SK-N-MC (cell line): ENCODE data around the gene SMIM14.
A peak's percentile ranks its signal among the peaks of the same experiment; 100 is the strongest.

Experiments used
- DNase-seq: peaks from one replicate; pipeline ENCODE4 v3.0.0-alpha.2; 2011; ENCODE audit warnings: low read depth, low spot score
- H3K27ac ChIP-seq: fragments of 200-600 bp; sonication (generic); 2 replicates; pipeline ENCODE4 v1.5.1; 2016; ENCODE audit warnings: mixed run types
- H3K36me3 ChIP-seq: fragments of 200-600 bp; sonication (generic); 2 replicates; pipeline ENCODE4 v1.6.1; 2017; ENCODE audit warnings: antibody characterized with exemption, low read length, mixed read lengths; ENCODE audit not compliant: insufficient read depth
- H3K4me3 ChIP-seq: fragments of 200-600 bp; sonication (generic); 2 replicates; pipeline ENCODE4 v1.5.1; 2016
- H3K9ac ChIP-seq: fragments of 200-600 bp; sonication (generic); 2 replicates; pipeline ENCODE4 v1.8.0; 2017; ENCODE audit warnings: mixed run types, mixed read lengths; ENCODE audit not compliant: insufficient read length
- H3K9me3 ChIP-seq: fragments of 200-600 bp; sonication (generic); 2 replicates; pipeline ENCODE4 v1.6.1; 2017; ENCODE audit warnings: low read depth, mild to moderate bottlenecking, antibody characterized with exemption, low read length, moderate library complexity, mixed read lengths
- EZH2 ChIP-seq: fragments of 200-600 bp; sonication (generic); IDR thresholded peaks from one replicate; pipeline ENCODE4 v1.6.1; 2017; ENCODE audit warnings: antibody characterized with exemption
- FOXP2 ChIP-seq: optimal IDR thresholded peaks from 2 replicates; pipeline ENCODE3; 2011; ENCODE audit warnings: mild to moderate bottlenecking, moderate library complexity; ENCODE audit not compliant: insufficient read depth; ENCODE audit errors: extremely low read length, control extremely low read depth
- POLR2AphosphoS5 ChIP-seq: IDR thresholded peaks from 2 replicates; pipeline ENCODE4 v1.6.1; 2012; ENCODE audit warnings: mild to moderate bottlenecking, low read depth, low read length, borderline replicate concordance

Gene SMIM14

GRCh38 chr4:39649639-39650265 is 11.1 kb upstream of the SMIM14 start:
- H3K36me3 ChIP-seq, result no peaks in the 10 kb centered on the region
- no peak for TF ChIP-seq POLR2AphosphoS5
- TF ChIP-seq FOXP2, result no peak
- no peak for TF ChIP-seq EZH2
- H3K9me3 ChIP-seq, result no peaks in the 10 kb centered on the region
- H3K27ac ChIP-seq, result no peak overlapping the region
- H3K9ac ChIP-seq, result no peak overlapping the region
- DNase-seq, result no peak
- no peak overlapping the region for H3K4me3 ChIP-seq

- H3K4me3 ChIP-seq, result no peak overlapping the region
- no peaks in the 10 kb centered on the region for H3K9me3 ChIP-seq
- TF ChIP-seq FOXP2 (no peak), POLR2AphosphoS5 (no peak), EZH2 (no peak)
- H3K9ac ChIP-seq, result no peak overlapping the region
- DNase-seq, result no peak
- no peaks in the 10 kb centered on the region for H3K36me3 ChIP-seq
- no peak overlapping the region for H3K27ac ChIP-seq
These were observed 10.3 kb upstream of the SMIM14 start for GRCh38 chr4:39648827-39649558.

- H3K27ac ChIP-seq, result no peak overlapping the region
- H3K4me3 ChIP-seq, result no peak overlapping the region
- H3K36me3 ChIP-seq, result no peaks in the 10 kb centered on the region
- no peaks in the 10 kb centered on the region for H3K9me3 ChIP-seq
- TF ChIP-seq EZH2, result no peak
- no peak for TF ChIP-seq POLR2AphosphoS5
- TF ChIP-seq FOXP2, result no peak
- DNase-seq, result no peak
- H3K9ac ChIP-seq, result no peak overlapping the region
These were observed 9.5 kb upstream of the SMIM14 start for GRCh38 chr4:39648213-39648612.

- TF ChIP-seq EZH2 (no peak), FOXP2 (no peak), POLR2AphosphoS5 (no peak)
- H3K27ac ChIP-seq, result no peak overlapping the region
- no peaks in the 10 kb centered on the region for H3K9me3 ChIP-seq
These were observed 4.4 kb upstream of the SMIM14 start for GRCh38 chr4:39642885-39643552.

GRCh38 chr4:39641451-39641850 is 2.8 kb upstream of the SMIM14 start:
- H3K4me3 ChIP-seq, result no peak overlapping the region
- no peaks in the 10 kb centered on the region for H3K36me3 ChIP-seq
- DNase-seq, result no peak
- TF ChIP-seq FOXP2 (no peak), POLR2AphosphoS5 (no peak), EZH2 (no peak)
- no peak overlapping the region for H3K27ac ChIP-seq
- no peak overlapping the region for H3K9ac ChIP-seq
- no peaks in the 10 kb centered on the region for H3K9me3 ChIP-seq

More at GRCh38 chr4:39642885-39643552, 4.4 kb upstream of the SMIM14 start:
- H3K9ac ChIP-seq, result no peak overlapping the region
- H3K4me3 ChIP-seq, result no peak overlapping the region
- DNase-seq, result no peak
- H3K36me3 ChIP-seq, result no peaks in the 10 kb centered on the region

- peak overlapping the region; percentile 91 for H3K9ac ChIP-seq
- peak overlapping the region; percentile 77 for H3K27ac ChIP-seq
- TF ChIP-seq FOXP2 (no peak), POLR2AphosphoS5 (no peak), EZH2 (no peak)
- H3K9me3 ChIP-seq, result no peaks in the 10 kb centered on the region
- DNase-seq, result peak; percentile 24
- H3K36me3 ChIP-seq, result no peaks in the 10 kb centered on the region
- peak overlapping the region; percentile 91 for H3K4me3 ChIP-seq
These were observed 895 bp downstream of the SMIM14 start for GRCh38 chr4:39637586-39638353.

GRCh38 chr4:39637221-39637585 is 1.5 kb downstream of the SMIM14 start:
- no peak for DNase-seq
- Histone ChIP-seq H3K36me3 (no peaks in the 10 kb centered on the region), H3K4me3 (peak overlapping the region; percentile 91), H3K9me3 (no peaks in the 10 kb centered on the region), H3K9ac (peak overlapping the region; percentile 91), H3K27ac (peak overlapping the region; percentile 77)
- no peak for TF ChIP-seq EZH2
- no peak for TF ChIP-seq FOXP2
- TF ChIP-seq POLR2AphosphoS5, result no peak
